T1000 (cell line): ENCODE measurements around the gene JMJD8.
A peak's percentile ranks its signal among the peaks of the same experiment; 100 is the strongest.

ENCODE experiments used
- DNase-seq: peaks from one replicate; lab custom pipeline; 2025; ENCODE audit warnings: mixed read lengths; lab: John Stamatoyannopoulos, UW

Gene JMJD8

GRCh38 chr16:689175-689897 lies 5.2 kb upstream of the JMJD8 start:
- no peak for DNase-seq

- DNase-seq = no peak
Measured at GRCh38 chr16:687499-687898, 3.4 kb upstream of the JMJD8 start.

GRCh38 chr16:686459-687260 lies 2.5 kb upstream of the JMJD8 start:
- no peak for DNase-seq

GRCh38 chr16:685967-686366 lies 1.8 kb upstream of the JMJD8 start:
- peak; percentile 40 for DNase-seq

DNA sequence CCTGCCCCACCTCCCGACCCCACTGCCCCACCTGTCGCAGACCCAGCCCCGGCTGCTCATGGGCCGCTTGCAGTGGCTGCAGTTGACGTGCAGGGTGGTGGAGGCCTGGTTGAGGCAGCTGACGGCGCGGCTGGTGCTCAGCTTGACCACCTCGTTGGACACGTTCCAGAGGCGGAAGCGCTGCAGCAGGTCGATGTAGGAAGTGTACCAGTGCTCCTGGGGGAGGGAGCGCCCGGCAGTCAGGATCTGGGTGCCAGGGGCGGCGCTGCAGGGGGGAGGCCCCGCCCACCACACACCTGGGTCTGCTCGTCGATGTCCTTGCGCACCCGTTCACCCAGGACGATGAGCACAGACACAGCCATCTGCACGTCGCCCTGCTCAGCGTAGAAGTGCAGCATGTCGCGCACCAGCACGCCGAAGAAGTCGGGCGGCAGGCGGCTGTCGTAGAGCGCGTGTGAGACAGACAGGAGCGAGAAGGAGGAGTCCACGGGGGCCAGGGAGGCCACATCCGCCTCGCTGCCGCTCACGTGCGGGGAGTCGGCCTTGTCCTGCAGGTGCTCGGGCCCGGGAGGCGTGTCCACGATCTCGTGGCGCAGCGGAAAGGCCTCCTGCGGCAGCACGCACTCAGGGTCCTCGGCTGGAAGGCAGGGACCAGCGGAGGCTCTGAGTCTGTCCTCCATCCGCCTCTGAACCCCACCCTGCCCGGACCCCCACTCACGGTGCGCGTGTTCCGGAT lies 995 bp upstream of the JMJD8 start:
- no peak for DNase-seq

- no peak for DNase-seq
Measured at GRCh38 chr16:683396-684070, 601 bp downstream of the JMJD8 start.

GRCh38 chr16:682493-683395 lies 1.4 kb downstream of the JMJD8 start:
- no peak for DNase-seq

- DNase-seq = peak; percentile 26
Measured at GRCh38 chr16:681746-682427, 2.2 kb downstream of the JMJD8 start.

- peak; percentile 28 for DNase-seq
Measured at GRCh38 chr16:680967-681745, 3.0 kb downstream of the JMJD8 start.

DNA sequence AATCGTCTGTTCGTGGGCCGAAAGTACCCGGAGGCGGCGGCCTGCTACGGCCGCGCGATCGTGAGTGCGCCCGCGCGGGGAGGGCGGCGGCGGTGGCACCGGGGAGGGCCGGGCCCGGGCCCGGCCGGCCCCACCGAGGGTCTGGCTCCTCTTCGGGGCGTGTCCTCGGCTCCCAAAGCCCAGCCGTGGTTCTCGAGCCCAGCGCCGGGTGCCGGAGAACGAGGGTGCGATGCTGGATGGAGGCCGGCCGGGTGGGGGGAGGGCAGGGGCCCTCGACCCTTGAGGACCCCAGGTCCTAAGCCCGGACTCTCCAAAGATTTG lies 3.5 kb downstream of the JMJD8 start:
- no peak for DNase-seq

GRCh38 chr16:679814-680624 lies 4.1 kb downstream of the JMJD8 start, which contains the start of gene STUB1:
Gene STUB1, plus strand, starts transcription at chr16:680410. Its CDS starts 116 bp downstream, at chr16:680526.
- peak; percentile 88 for DNase-seq

DNA sequence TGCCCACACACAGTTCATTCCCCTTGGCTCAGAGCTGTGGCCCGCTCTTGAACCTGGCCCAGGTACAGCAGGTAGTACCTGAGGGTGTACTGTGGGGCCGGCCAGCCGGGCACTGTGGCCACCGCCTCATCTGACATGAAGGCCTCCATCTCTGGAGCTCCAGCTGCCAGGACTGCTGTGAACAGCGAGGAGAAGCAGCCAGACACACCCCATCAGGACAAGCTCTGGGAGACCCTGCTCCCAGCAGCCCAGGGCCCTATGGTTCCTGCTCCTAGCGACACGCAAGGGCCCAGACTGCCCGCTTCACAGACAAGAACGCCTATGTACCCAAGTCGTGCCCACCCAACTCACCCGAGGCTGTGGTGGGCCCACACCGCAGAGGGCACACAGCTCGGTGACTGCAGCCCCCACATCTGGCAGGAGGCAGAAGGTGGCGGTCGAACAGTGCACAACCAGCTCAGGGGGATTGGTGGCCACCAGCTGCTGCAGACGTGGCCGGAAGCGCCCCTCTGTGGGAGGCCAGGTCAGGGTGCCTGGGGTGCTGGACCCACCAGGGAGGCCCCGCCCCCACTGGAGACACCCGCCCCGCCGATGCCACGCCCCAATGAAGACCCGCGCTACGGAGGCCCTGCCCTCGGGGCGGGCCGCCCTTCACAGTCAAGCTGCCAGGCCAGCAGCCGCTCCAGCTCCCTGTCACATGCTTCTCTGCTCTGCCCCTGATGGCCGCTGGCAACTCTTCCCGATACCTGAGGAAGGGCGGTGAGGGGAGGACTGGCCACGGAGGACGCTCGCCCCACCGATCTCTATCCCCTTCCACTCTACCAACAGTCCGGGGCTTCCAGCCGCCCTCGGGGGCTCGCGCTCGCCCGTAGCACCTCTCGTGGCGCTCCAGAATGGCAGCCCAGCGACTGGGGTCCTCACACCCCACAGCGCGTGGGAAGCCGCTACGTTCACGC lies 5.0 kb downstream of the JMJD8 start:
- DNase-seq = peak; percentile 61

GRCh38 chr16:678209-678857 lies 5.8 kb downstream of the JMJD8 start:
- no peak for DNase-seq

GRCh38 chr16:677316-678190 lies 6.6 kb downstream of the JMJD8 start:
- DNase-seq = no peak

DNA sequence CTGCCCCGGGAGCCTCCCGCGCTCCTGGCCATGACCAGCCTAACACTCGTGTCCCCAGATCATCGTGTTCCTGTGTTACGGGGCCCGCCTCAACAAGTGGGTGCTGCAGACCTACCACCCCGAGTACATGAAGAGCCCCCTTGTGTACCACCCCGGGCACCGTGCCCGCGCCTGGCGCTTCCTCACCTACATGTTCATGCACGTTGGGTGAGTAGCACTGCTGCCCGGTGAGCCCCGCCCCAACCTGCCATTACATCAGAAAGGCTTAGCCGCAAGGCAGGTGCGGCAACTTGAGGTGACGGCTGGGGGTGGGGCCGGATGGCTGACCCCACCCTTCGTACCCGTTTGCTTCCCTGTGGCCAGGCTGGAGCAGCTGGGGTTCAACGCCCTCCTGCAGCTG lies 7.2 kb downstream of the JMJD8 start:
- no peak for DNase-seq

GRCh38 chr16:676565-676902 lies 7.6 kb downstream of the JMJD8 start:
- no peak for DNase-seq
